ENCODE data around the gene ZNF716.

The ZNF716 gene

DNA sequence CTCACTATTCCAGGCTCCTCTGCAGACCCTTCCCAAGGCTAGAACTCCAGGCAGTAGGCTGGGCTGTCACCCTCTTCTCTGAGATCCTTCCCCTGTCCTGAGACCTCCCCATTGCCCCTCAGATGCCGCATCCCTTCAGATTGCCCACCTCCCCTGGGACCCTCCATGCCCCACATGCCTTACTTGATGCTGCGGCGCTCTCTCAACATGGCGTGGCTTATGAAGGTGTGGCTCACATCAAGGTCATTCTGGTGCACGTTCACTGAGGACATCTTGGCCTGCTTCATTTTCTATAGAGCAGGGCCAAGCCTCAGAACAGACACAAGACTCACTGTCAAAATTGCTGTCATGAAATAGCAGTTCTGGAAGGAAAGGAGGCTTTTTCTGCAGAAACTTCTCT, 34.7 kb upstream of the ZNF716 start:
- peaks cover 22% of the 10 kb centered on the region for H3K9me3 ChIP-seq (ENCODE audit: control insufficient read depth, low read length)
- H2BK120ac ChIP-seq (ENCODE audit: low read depth, low read length), result no peak overlapping the region
- H3K9ac ChIP-seq (ENCODE audit: low read length), result no peak overlapping the region
- H3K23ac ChIP-seq (ENCODE audit: low read length in 2 of 2), result no peak overlapping the region
- DNase-seq, result no peak
- no peak overlapping the region for H3K18ac ChIP-seq (ENCODE audit: low read depth in 1 of 2, low read length in 2 of 2)
- no peak overlapping the region for H2AFZ ChIP-seq (ENCODE audit: low read depth, low read length)
- no peaks in the 10 kb centered on the region for H3K36me3 ChIP-seq (ENCODE audit: control insufficient read depth in 1 of 2, insufficient read depth in 2 of 2, low read depth in 1 of 2, low read length in 2 of 2)
- no peak overlapping the region for H2BK12ac ChIP-seq (ENCODE audit: low read length in 2 of 2)
- no peak overlapping the region for H3K14ac ChIP-seq (ENCODE audit: low read length in 2 of 2)
- H2BK15ac ChIP-seq (ENCODE audit: low read depth, poor library complexity, severe bottlenecking), result no peak overlapping the region
- 71% methylated on average over 5 of the region's 5 CpGs for WGBS
- no peak overlapping the region for H3K4ac ChIP-seq (ENCODE audit: low read depth in 1 of 2, low read length in 2 of 2)
- no peak overlapping the region for H2BK5ac ChIP-seq (ENCODE audit: low read depth, low read length, poor library complexity, severe bottlenecking)
- H3K27me3 ChIP-seq (ENCODE audit: control insufficient read depth in 1 of 2, insufficient read depth in 1 of 2, low read length in 2 of 2), result no peaks in the 10 kb centered on the region
- no peak overlapping the region for H3K4me2 ChIP-seq (ENCODE audit: low read length, poor library complexity, severe bottlenecking)
- H3K4me3 ChIP-seq (ENCODE audit: insufficient read depth in 1 of 2, low read depth in 1 of 2, low read length in 2 of 2), result no peak overlapping the region
- H4K91ac ChIP-seq (ENCODE audit: low read length), result no peak overlapping the region
- H3K79me1 ChIP-seq (replicated peaks; ENCODE audit: low read length, poor library complexity, severe bottlenecking), result no peaks in the 10 kb centered on the region
- H3K4me1 ChIP-seq (ENCODE audit: control insufficient read depth, insufficient read depth, low read depth, low read length), result no peaks in the 10 kb centered on the region
- no peak overlapping the region for H2AK5ac ChIP-seq (ENCODE audit: low read length, severe bottlenecking)
- no peak overlapping the region for H4K8ac ChIP-seq (ENCODE audit: low read length)
- H3K27ac ChIP-seq (ENCODE audit: low read length, poor library complexity, severe bottlenecking), result no peak overlapping the region

GRCh38 chr7:57415730-57416129, 34.2 kb upstream of the ZNF716 start:
- Histone ChIP-seq H3K23ac (ENCODE audit: low read length in 2 of 2) (no peak overlapping the region), H2BK5ac (ENCODE audit: low read depth, low read length, poor library complexity, severe bottlenecking) (no peak overlapping the region), H2AFZ (ENCODE audit: low read depth, low read length) (no peak overlapping the region), H3K9me3 (ENCODE audit: control insufficient read depth, low read length) (peaks cover 24% of the 10 kb centered on the region), H3K4me1 (ENCODE audit: control insufficient read depth, insufficient read depth, low read depth, low read length) (no peaks in the 10 kb centered on the region), H3K27me3 (ENCODE audit: control insufficient read depth in 1 of 2, insufficient read depth in 1 of 2, low read length in 2 of 2) (no peaks in the 10 kb centered on the region), H2BK120ac (ENCODE audit: low read depth, low read length) (no peak overlapping the region), H2BK15ac (ENCODE audit: low read depth, poor library complexity, severe bottlenecking) (no peak overlapping the region), H3K4me2 (ENCODE audit: low read length, poor library complexity, severe bottlenecking) (no peak overlapping the region), H3K36me3 (ENCODE audit: control insufficient read depth in 1 of 2, insufficient read depth in 2 of 2, low read depth in 1 of 2, low read length in 2 of 2) (no peaks in the 10 kb centered on the region), H3K27ac (ENCODE audit: low read length, poor library complexity, severe bottlenecking) (no peak overlapping the region), H3K14ac (ENCODE audit: low read length in 2 of 2) (no peak overlapping the region), H3K4me3 (ENCODE audit: insufficient read depth in 1 of 2, low read depth in 1 of 2, low read length in 2 of 2) (no peak overlapping the region), H3K4ac (ENCODE audit: low read depth in 1 of 2, low read length in 2 of 2) (no peak overlapping the region), H4K91ac (ENCODE audit: low read length) (no peak overlapping the region), H3K18ac (ENCODE audit: low read depth in 1 of 2, low read length in 2 of 2) (no peak overlapping the region), H2BK12ac (ENCODE audit: low read length in 2 of 2) (no peak overlapping the region), H2AK5ac (ENCODE audit: low read length, severe bottlenecking) (no peak overlapping the region), H3K79me1 (replicated peaks; ENCODE audit: low read length, poor library complexity, severe bottlenecking) (no peaks in the 10 kb centered on the region), H4K8ac (ENCODE audit: low read length) (no peak overlapping the region), H3K9ac (ENCODE audit: low read length) (no peak overlapping the region)
- DNase-seq, result no peak
- 61% methylated on average over 9 of the region's 9 CpGs for WGBS

DNA sequence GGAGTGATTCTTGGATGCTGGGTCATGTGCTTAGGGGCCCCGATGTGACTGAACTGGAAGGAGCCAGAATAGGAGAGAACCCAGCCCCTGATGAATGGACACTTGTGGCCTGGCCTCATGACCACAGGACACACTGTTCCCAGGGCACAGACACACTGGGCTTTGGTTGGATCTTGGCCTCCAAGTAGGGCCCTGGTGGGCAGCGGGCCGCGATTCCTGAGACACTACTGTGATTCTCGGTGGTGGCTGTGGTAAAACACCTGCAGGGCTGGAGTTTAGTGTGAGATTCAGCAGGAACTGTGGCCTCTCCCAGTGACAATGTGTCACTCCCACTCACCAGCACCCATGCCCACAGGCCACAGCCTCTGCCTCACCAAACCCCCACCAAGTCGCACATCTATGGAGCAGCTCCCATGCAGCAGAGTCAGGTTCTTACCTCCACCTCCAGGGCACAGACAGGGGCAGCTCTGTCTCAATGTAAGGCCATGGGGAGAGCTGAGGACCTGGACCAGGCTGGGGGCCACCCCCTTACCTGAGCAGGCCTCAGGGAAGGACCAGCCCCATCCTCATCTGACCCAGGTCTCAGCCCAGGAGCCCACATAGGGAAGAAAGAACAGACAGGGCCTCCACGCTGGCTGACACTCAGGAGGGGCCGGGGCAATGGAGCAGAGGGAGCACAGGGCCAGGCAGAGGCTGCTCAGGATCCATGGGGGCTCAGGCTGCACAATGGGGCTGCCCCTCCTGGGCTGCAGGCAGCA, 33.2 kb upstream of the ZNF716 start:
- Histone ChIP-seq H3K27ac (ENCODE audit: low read length, poor library complexity, severe bottlenecking) (no peak overlapping the region), H3K4me3 (ENCODE audit: insufficient read depth in 1 of 2, low read depth in 1 of 2, low read length in 2 of 2) (no peak overlapping the region), H3K79me1 (replicated peaks; ENCODE audit: low read length, poor library complexity, severe bottlenecking) (no peaks in the 10 kb centered on the region), H3K9me3 (ENCODE audit: control insufficient read depth, low read length) (peaks cover 29% of the 10 kb centered on the region), H2AK5ac (ENCODE audit: low read length, severe bottlenecking) (no peak overlapping the region), H3K18ac (ENCODE audit: low read depth in 1 of 2, low read length in 2 of 2) (no peak overlapping the region), H3K23ac (ENCODE audit: low read length in 2 of 2) (no peak overlapping the region), H2BK120ac (ENCODE audit: low read depth, low read length) (no peak overlapping the region), H3K4me2 (ENCODE audit: low read length, poor library complexity, severe bottlenecking) (no peak overlapping the region), H3K36me3 (ENCODE audit: control insufficient read depth in 1 of 2, insufficient read depth in 2 of 2, low read depth in 1 of 2, low read length in 2 of 2) (no peaks in the 10 kb centered on the region), H3K27me3 (ENCODE audit: control insufficient read depth in 1 of 2, insufficient read depth in 1 of 2, low read length in 2 of 2) (no peaks in the 10 kb centered on the region), H3K4ac (ENCODE audit: low read depth in 1 of 2, low read length in 2 of 2) (no peak overlapping the region), H3K9ac (ENCODE audit: low read length) (no peak overlapping the region), H4K8ac (ENCODE audit: low read length) (no peak overlapping the region), H2BK15ac (ENCODE audit: low read depth, poor library complexity, severe bottlenecking) (no peak overlapping the region), H2BK12ac (ENCODE audit: low read length in 2 of 2) (no peak overlapping the region), H3K4me1 (ENCODE audit: control insufficient read depth, insufficient read depth, low read depth, low read length) (no peaks in the 10 kb centered on the region), H2AFZ (ENCODE audit: low read depth, low read length) (no peak overlapping the region), H4K91ac (ENCODE audit: low read length) (no peak overlapping the region), H2BK5ac (ENCODE audit: low read depth, low read length, poor library complexity, severe bottlenecking) (no peak overlapping the region), H3K14ac (ENCODE audit: low read length in 2 of 2) (no peak overlapping the region)
- DNase-seq, result no peak
- 70% methylated on average over 8 of the region's 8 CpGs for WGBS

DNA sequence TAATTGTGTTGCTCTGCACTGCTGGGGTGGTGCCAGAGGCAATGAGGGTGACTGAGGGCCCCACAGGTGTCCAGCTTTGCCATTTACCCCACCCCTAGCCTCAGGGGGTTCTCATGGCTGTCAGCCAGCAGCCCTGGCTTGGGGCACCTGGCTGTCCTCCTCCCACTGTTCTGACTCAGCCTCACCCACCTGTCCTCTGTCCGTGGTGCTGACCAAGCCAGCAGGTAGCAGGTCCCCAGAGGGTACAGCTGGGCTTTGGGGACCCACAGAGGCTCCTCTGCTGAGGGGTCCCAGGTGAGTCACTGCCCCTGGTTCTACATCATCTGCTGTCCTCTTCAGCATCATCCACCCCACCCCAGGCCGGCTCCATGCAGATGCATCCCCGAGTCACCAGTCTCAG, 32.2 kb upstream of the ZNF716 start:
- Histone ChIP-seq H3K14ac (ENCODE audit: low read length in 2 of 2) (no peak overlapping the region), H2BK120ac (ENCODE audit: low read depth, low read length) (no peak overlapping the region), H2AFZ (ENCODE audit: low read depth, low read length) (no peak overlapping the region), H2BK12ac (ENCODE audit: low read length in 2 of 2) (no peak overlapping the region), H3K27ac (ENCODE audit: low read length, poor library complexity, severe bottlenecking) (no peak overlapping the region), H3K23ac (ENCODE audit: low read length in 2 of 2) (no peak overlapping the region), H3K27me3 (ENCODE audit: control insufficient read depth in 1 of 2, insufficient read depth in 1 of 2, low read length in 2 of 2) (no peaks in the 10 kb centered on the region), H4K91ac (ENCODE audit: low read length) (peak overlapping the region; percentile 3), H3K4me3 (ENCODE audit: insufficient read depth in 1 of 2, low read depth in 1 of 2, low read length in 2 of 2) (no peak overlapping the region), H2BK5ac (ENCODE audit: low read depth, low read length, poor library complexity, severe bottlenecking) (no peak overlapping the region), H3K18ac (ENCODE audit: low read depth in 1 of 2, low read length in 2 of 2) (no peak overlapping the region), H2BK15ac (ENCODE audit: low read depth, poor library complexity, severe bottlenecking) (no peak overlapping the region), H3K36me3 (ENCODE audit: control insufficient read depth in 1 of 2, insufficient read depth in 2 of 2, low read depth in 1 of 2, low read length in 2 of 2) (no peaks in the 10 kb centered on the region), H3K9ac (ENCODE audit: low read length) (no peak overlapping the region), H2AK5ac (ENCODE audit: low read length, severe bottlenecking) (no peak overlapping the region), H4K8ac (ENCODE audit: low read length) (no peak overlapping the region), H3K4me1 (ENCODE audit: control insufficient read depth, insufficient read depth, low read depth, low read length) (no peaks in the 10 kb centered on the region), H3K79me1 (replicated peaks; ENCODE audit: low read length, poor library complexity, severe bottlenecking) (no peaks in the 10 kb centered on the region), H3K9me3 (ENCODE audit: control insufficient read depth, low read length) (peaks cover 30% of the 10 kb centered on the region), H3K4ac (ENCODE audit: low read depth in 1 of 2, low read length in 2 of 2) (no peak overlapping the region), H3K4me2 (ENCODE audit: low read length, poor library complexity, severe bottlenecking) (no peak overlapping the region)
- WGBS, result 14% methylated on average over 1 of the region's 3 CpGs
- DNase-seq, result no peak

Measured in mesenchymal stem cell (in vitro differentiated cells and primary cell).